Hepatocyte (in vitro differentiated cells): ENCODE data around the gene MAMSTR.

Experiments
- EZH2phosphoT487 ChIP-seq: fragments of 200-600 bp; sonication (generic); IDR thresholded peaks from one replicate; pipeline ENCODE4 v1.6.1; 2018; ENCODE audit warnings: antibody characterized with exemption, mild to moderate bottlenecking, low read depth, moderate library complexity; ENCODE audit not compliant: unreplicated experiment, severe bottlenecking
- TF ChIP-seq, protein P1 (sequence below): fragments of 200-600 bp; sonication (generic); IDR thresholded peaks from 2 replicates; pipeline ENCODE4 v1.5.1; 2016; ENCODE audit warnings: antibody characterized with exemption, mild to moderate bottlenecking; ENCODE audit not compliant: poor library complexity

- TF ChIP-seq, protein P1, sequence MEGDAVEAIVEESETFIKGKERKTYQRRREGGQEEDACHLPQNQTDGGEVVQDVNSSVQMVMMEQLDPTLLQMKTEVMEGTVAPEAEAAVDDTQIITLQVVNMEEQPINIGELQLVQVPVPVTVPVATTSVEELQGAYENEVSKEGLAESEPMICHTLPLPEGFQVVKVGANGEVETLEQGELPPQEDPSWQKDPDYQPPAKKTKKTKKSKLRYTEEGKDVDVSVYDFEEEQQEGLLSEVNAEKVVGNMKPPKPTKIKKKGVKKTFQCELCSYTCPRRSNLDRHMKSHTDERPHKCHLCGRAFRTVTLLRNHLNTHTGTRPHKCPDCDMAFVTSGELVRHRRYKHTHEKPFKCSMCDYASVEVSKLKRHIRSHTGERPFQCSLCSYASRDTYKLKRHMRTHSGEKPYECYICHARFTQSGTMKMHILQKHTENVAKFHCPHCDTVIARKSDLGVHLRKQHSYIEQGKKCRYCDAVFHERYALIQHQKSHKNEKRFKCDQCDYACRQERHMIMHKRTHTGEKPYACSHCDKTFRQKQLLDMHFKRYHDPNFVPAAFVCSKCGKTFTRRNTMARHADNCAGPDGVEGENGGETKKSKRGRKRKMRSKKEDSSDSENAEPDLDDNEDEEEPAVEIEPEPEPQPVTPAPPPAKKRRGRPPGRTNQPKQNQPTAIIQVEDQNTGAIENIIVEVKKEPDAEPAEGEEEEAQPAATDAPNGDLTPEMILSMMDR = no peak
- TF ChIP-seq EZH2phosphoT487 = no peak
These were observed 11.1 kb downstream of the MAMSTR start for GRCh38 chr19:48708471-48708870.
